HG02970 (cell line): ENCODE measurements around the gene PDPK1.

ENCODE experiments used
- ATAC-seq: cut with Tn5 transposase; IDR thresholded peaks from one replicate; pipeline ENCODE4 v1.9.1; 2021; ENCODE audit warnings: mild to moderate bottlenecking, moderate library complexity, moderate number of reproducible peaks; ENCODE audit not compliant: unreplicated experiment, low FRiP score

The PDPK1 gene

GRCh38 chr16:2537451-2538379 lies at the start of gene PDPK1:
TSS of gene PDPK1 (plus strand) at chr16:2538021. CDS start at chr16:2538113, 92 bp downstream.
- ATAC-seq: peak; percentile 85

DNA sequence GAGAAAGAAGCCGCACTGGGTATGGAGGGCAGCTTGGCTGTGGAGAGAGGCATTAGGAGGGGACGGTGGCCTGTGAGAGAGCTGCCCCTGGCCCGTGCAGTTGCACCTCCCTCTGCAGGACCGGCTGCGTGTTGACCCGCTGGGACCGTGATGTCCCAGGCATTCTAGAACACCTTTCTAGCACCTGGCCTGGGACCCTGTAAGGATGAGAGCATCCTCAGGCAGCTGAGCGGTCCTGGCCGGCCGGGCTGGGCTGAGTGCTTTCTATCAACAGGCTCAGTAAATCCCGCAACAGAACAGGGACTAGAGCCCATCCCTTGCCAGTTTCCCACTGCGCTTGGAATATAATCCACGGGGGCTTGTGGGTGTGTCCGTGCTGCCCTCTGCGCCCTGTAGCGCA lies 48.2 kb upstream of the PDPK1 start:
- no peak for ATAC-seq

DNA sequence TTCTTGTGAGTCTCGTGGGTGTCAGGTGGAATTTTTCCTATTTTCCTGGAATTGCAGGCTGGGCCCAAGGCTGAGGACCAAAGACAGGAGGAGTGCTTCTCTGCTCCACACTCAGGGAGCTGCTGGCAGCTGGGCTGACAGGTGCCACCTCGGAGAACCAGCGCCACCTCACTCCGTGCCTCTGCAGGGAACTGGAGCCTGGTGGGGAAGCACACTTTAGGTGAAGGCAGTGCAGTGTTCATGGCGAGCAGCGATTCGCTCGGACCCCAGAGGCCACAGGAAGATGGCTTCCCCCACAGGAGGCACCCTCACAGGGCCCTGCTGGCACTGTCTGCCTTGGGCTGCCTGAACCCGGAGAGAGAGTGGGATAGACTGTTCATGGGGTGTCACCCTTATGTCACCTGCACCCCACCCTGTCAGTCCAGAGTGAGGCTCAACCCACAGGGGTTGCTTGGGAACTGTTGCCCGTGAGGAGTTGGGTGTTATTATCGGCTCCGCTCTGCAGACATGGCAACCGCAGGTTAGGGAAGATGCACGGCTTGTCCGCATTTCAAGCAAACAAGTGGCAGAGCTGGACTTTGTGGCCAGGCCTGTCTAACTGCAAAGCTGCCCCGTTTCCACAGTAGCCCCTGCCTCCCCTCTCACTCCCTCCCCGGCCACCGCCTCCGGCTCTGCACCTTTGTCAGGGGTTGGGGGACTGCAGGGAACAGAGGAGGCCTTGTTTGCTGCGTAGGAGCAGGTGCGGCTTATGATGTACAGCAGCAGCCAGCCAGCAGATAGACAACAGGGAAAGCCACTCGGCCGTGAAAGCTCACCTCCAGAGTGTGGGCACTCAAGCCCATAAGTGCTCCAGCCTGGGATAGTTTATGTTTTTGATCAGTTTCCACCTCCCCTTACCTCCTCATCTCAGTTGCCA lies 47.4 kb upstream of the PDPK1 start:
- ATAC-seq: no peak

GRCh38 chr16:2492292-2492691 lies 45.5 kb upstream of the PDPK1 start:
- ATAC-seq: no peak

- no peak for ATAC-seq
Measured at GRCh38 chr16:2493605-2494004, 44.2 kb upstream of the PDPK1 start.

- ATAC-seq: no peak
Measured at GRCh38 chr16:2494616-2495015, 43.2 kb upstream of the PDPK1 start.

DNA sequence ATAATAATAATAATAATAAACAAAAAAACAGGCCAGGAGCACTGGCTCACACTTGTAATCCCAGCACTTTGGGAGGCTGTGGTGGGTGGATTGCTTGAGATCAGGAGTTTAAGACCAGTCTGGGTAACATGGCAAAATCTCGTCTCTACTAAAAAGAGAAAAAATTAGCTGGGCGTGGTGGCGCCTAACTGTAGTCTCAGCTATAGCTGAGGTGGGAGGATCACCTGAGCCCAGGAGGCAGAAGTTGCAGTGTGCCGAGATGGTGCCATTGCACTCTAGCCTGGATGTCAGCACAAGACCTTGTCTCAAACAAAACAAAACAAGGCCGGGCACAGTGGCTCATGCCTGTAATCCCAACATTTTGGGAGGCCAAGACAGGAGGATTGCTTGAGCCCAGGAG lies 42.8 kb upstream of the PDPK1 start:
- no peak for ATAC-seq

- ATAC-seq: no peak
Measured at GRCh38 chr16:2496223-2497115, 41.4 kb upstream of the PDPK1 start.

- no peak for ATAC-seq
Measured at GRCh38 chr16:2497116-2497630, 40.6 kb upstream of the PDPK1 start.

DNA sequence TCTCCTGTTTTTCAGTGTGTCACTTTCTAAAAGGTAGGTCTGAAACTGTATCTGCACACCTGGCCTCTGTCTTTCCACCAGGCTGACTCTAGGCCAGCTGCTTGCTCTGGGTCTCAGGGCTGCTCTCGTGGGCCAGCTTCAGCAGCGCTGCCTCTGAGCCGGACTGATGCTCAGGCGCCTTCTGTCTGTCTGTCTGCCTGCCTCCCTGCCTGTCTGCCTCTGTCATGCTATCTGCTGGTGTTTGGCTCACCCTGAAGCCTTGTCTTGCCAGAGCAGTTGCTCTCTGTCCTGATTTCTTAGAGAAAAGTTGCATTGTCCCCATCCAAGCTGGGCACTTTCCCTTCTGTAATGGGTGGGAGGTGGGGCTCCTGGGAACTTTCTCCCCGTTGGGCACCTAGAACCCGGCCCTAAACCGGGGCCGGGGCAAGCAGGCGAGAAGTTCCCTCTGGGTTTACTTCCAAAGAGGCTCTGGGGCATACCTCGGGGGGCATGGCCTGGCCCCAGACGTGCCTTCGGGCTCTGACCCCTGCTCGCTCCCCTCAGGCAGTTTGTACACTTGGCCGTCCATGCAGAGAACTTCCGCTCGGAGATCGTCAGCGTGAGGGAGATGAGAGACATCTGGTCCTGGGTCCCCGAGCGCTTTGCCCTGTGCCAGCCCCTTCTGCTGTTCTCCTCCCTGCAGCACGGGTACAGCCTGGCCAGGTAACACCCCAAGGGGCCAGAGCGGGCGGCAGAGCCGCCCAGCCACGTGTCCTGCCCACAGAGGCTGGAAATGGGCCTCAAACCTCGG lies 39.9 kb upstream of the PDPK1 start:
- no peak for ATAC-seq

- no peak for ATAC-seq
Measured at GRCh38 chr16:2498531-2499253, 39.1 kb upstream of the PDPK1 start.

GRCh38 chr16:2499454-2499853 lies 38.4 kb upstream of the PDPK1 start:
- ATAC-seq: no peak

DNA sequence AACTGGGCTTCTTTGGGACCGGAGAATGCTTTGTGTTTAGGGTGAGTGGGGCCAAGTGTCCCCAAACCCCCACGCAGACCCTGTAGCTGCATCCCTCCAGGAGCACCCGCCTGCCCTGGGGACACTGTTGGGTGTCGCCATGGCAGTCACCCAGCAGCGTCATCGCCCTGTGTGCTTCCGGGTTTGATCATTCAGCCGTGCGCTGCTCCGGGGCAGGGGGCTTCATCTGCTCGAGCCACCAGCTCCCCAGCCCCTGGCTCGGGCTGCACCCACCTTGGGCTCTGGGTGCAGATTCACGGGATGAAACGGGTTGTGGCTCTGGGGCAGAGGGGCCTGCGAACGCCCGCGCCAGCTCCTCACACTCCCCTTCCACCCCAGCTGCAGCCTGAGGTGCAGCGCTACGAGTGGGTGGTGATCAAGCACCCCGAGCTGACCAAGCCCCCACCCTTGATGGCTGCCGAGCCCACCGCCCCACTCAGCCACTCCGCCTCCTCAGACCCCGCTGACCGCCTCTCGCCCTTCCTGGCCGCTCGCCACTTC lies 37.9 kb upstream of the PDPK1 start:
- no peak for ATAC-seq

DNA sequence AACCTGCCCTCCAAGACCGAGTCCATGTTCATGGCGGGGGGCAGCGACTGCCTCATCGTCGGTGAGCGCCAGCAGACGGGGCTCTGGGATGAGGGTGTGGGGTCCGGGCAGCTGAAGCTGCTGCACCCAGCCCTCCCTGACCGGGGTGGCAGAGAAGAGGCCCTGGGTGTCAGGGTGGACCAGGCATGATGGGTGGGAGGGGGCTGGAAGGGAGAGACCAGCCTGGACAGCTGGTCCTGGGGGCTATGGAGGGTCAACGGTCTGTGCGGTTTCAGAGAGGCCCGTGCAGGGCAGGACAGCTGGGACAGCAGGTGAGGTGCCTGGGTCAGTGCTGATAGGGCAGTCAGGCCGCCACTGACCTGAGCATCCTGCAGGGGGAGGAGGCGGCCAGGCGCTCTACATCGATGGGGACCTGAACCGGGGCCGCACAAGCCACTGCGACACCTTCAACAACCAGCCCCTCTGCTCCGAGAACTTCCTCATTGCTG lies 37.3 kb upstream of the PDPK1 start:
- ATAC-seq: no peak

- no peak for ATAC-seq
Measured at GRCh38 chr16:2500918-2501750, 36.7 kb upstream of the PDPK1 start.

DNA sequence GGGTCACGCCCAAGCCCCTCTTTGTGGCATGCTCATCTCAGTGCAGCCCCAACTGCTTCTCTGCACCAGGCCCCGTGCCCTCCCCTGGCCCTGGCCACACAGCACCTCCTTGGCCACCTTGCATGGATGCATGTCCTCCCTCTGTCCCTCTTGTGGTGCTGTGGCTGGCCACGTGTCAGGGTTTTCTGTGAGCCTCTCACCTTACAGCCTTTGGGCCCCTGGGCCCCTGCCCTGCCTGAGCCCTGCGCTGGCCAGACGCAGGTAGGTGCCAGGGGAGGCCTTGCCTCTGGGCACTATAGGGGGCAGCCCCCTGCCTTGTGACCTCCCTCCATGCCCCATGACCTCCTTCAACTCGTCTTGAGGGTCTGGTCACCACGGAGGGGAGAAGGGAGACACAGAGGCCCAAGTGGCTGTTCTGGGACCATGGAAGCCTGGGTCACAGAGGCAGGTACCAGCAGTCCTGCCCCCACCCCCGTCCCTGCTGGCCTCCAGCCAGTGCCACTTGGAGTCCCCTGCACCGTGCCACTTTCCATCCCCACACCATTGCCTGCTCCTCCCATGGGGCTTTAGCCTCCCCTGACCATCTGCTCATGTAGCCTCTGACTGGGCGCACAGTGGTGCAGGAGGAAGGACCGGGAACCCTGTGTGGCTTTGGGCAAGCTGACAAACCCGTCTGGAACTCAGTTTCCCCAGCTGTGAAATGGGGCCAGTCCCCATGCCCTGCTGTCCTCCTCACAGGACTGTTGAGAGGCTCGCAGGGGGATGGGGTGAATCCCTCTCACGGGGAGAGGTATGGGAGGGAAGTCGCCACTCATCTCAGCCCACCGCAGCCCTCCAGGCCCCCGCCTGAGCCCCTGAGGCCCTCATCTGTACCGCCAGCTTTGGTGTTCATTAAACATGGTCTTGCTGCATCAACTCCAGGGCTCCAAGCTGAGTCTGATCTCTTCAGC lies 35.6 kb upstream of the PDPK1 start:
- ATAC-seq: no peak
